HG02759 (cell line): ENCODE measurements around the gene FAM20C.
"Not testable (repeated sequence)": the region's sequence is repeated elsewhere in the genome, so short reads cannot be mapped to it uniquely, and the experiment has no call there.

Experiments
- ATAC-seq: cut with Tn5 transposase; IDR thresholded peaks from one replicate; pipeline ENCODE4 v1.9.1; 2021; ENCODE audit warnings: mild to moderate bottlenecking, moderate library complexity; ENCODE audit not compliant: unreplicated experiment

Gene FAM20C

GRCh38 chr7:289209-289755, 96.9 kb downstream of the FAM20C start:
- no peak for ATAC-seq

DNA sequence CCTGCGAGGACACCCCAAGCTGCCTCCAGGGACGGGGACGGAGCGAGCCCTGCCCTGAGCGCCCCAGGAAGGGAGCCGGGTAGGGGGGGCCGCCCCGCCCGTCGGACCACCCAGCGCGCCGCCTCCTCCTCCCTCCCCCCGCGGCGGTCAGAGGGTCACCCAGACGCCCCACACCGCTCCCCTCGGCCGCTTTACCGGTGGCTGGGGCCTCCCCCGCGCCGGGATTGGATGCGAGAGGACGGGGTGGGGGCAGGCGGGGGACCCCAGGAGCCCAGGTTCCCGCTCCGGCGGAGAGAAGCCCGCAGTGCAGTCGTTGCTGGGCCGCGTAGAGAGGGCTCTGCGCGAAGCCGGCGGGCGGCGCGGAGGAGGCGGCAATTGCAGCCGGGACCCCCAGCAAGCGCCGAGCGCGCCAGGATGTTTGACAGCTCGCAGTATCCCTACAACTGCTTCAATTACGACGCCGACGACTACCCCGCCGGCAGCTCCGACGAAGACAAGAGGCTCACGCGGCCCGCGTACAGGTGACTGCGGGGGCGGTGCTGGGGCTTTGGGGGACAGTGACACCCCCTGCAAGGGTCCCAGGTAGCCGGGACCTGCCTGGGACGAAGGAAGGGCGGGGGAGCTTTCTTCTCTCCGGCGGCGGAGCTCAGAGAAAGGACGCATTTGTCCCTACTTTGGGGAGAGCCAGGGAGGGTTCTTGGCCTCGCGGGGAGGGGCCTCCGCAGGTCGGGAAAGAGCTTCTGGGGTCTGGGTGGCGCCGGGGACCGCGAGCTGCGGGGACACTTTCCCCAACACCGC, 97.6 kb downstream of the FAM20C start, which contains the start of gene FOXL3:
Gene FOXL3 (plus strand): TSS at position 415 of the 798 bp plus-strand sequence. CDS start 0 bp downstream, at position 415.
- no peak for ATAC-seq

DNA sequence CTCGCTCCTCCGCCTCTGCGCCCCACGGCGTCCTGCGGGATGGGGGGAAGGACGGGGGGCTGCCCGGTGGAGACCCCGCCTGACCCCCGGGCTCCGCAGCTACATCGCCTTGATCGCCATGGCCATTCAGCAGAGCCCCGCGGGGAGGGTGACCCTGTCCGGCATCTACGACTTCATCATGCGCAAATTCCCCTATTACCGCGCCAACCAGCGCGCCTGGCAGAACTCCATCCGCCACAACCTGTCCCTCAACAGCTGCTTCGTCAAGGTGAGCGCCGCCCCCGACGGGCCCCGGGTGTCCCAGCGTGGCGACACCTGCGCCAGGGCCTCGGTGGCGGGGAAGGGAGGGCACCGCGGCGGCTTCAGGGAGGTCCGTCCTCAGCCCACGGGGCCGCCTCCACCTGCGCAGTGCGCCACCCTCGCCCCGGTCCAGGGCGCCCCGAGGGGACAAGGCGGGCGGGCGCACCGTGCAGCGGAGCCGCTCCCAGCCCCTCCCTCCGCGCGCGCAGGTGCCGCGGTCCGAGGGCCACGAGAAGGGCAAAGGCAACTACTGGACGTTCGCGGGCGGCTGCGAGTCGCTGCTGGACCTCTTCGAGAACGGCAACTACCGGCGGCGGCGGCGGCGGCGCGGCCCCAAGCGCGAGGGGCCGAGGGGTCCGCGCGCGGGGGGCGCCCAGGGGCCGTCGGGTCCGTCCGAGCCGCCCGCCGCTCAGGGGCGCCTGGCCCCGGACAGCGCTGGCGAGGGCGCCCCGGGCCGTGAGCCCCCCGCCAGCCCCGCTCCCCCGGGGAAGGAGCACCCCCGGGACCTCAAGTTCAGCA, 98.4 kb downstream of the FAM20C start:
- ATAC-seq = no peak

- no peak for ATAC-seq
These were observed 99.2 kb downstream of the FAM20C start for GRCh38 chr7:291373-292092.

DNA sequence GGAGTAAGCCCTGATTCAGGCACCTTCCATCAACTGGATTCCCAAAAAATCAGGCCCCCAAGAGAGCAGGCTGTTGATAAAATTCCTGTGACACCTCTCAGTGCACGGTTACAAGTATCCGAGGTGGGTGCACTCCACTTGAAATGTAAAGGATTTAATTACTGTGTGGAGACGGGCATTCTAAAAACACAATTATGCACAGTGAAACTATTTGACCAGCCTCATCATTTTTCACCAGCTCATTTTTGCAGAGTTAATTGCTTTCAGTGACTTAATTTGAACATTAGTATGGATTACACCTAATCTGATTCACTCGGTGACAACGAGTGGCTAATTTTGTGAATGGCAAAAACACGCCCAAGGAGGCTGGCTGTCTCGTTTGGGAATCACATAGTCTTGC, 99.9 kb downstream of the FAM20C start:
- ATAC-seq = no peak

DNA sequence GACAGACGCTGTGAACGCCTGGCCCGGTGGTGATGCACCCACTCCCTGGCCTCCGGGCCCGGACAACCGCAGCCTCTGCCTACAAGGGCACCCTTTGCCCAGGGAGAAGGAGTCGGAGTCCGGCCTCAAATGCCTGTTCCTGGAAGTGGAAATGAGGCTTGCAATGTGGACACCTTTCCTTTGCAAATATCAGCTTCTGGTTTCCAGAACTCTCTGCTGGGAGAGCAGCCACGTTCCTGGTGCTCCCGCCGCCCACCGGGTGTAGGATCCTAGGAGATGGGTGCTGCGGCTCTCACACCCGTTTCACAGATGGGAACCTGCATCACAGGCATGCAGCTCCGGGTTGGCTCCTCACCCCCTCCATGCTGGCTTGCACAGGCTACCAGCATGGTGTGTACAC, 100.5 kb downstream of the FAM20C start:
- no peak for ATAC-seq

DNA sequence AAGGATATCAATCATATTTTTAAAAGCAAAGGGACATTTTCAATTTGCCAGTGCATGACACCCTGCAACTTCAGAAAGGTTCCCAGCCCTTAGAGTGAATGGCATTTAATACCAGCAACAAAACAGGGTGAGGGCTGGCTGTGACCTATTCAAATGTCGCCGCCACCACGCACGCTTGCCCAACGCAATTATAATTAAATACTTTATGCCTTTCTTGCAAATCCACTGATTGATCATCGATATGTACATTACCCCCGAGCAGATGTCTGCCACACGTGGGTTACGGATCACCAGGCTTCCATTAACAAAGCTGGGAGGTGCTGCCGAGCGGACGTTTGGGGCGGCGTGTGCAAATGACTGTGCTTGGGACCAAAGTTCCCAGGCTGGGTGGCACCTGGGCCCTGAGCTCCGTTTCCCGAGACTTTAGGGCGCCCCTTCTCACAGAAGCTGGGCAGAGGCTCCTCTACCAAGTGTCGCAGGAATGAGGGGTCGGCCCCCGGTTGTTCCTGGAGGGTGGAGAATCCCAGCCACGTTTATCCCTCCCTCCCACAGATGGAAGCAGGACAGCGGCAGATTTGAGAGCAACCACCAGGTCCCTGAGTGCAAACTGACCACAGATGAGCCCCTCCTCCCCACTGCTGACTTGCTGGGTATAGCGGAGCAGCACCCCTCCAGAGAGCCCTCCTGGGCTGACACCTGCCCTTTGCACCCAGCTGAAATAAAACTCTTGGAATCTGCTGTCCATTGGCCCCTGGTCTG, 101.5 kb downstream of the FAM20C start:
- ATAC-seq = no peak

GRCh38 chr7:294440-295154, 102.2 kb downstream of the FAM20C start:
- no peak for ATAC-seq

- no peak for ATAC-seq
These were observed 103.1 kb downstream of the FAM20C start for GRCh38 chr7:295155-296154.

- no peak for ATAC-seq
These were observed 104.1 kb downstream of the FAM20C start for GRCh38 chr7:296373-296945.

DNA sequence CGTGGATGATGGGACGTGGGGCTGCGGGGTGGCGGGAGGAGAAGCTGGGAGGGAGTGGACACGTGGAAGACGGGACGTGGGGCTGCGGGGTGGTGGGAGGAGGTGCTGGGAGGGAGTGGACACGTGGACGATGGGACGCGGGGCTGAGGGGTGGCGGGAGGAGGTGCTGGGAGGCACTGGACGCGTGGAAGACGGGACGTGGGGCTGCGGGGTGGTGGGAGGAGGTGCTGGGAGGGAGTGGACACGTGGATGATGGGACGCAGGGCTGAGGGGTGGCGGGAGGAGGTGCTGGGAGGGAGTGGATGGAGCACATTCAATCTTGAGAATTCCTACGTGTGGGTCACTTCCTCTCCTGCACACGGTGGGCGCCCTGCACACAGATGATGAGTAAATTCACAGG, 104.8 kb downstream of the FAM20C start:
- not testable (repeated sequence) for ATAC-seq

GRCh38 chr7:297611-298374, 105.4 kb downstream of the FAM20C start:
- ATAC-seq = no peak

GRCh38 chr7:298375-298702, 106.0 kb downstream of the FAM20C start:
- ATAC-seq = no peak

DNA sequence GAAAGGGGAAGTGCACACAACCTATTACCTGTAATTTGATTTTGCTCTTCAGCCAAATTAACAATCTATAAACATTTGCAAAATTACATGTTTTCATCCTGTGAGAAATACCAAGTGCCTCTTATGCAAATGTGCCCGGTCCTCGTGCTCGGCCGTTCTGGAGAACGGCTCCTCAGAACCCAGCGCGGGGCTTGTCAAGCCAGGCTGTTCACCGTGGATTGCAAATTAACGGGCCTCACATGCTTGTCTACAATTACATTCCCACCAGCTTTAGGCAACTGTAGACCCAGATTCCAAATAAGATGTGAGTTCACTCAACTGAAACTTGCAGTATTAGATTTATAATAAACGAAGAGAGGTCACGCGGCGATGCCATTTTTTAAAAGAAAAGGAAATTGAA, 106.4 kb downstream of the FAM20C start:
- ATAC-seq = no peak

- no peak for ATAC-seq
These were observed 106.8 kb downstream of the FAM20C start for GRCh38 chr7:299169-299568.

- ATAC-seq = no peak
These were observed 107.3 kb downstream of the FAM20C start for GRCh38 chr7:299628-300027.

GRCh38 chr7:300048-300447, 107.7 kb downstream of the FAM20C start:
- ATAC-seq = no peak
